H1 (cell line): ENCODE data around the gene CCDC18.
"Not testable (repeated sequence)": the region's sequence is repeated elsewhere in the genome, so short reads cannot be mapped to it uniquely, and the experiment has no call there.

Source experiments
- ASH2L ChIP-seq: fragments of 200-600, 300-600 bp; sonication (generic); IDR thresholded peaks from one replicate; pipeline ENCODE4 v1.7.1; 2017; ENCODE audit warnings: low read length
- CHD1 ChIP-seq: IDR thresholded peaks from 2 replicates; pipeline ENCODE4 v1.6.1; 2012; ENCODE audit warnings: low read depth, low read length, improper control_type of control experiment
- EP300 ChIP-seq, 2 experiments: IDR thresholded peaks; 1 replicate in 1 of 2; 2 replicates in 1 of 2; pipeline ENCODE4 v1.6.1; 2011 to 2012; ENCODE audit warnings: low read depth in 2 of 2, low read length in 2 of 2, mild to moderate bottlenecking in 2 of 2, borderline replicate concordance in 1 of 2, inconsistent platforms in 1 of 2, moderate library complexity in 1 of 2
- HDAC6 ChIP-seq: IDR thresholded peaks from one replicate; pipeline ENCODE4 v1.7.1; 2012; ENCODE audit warnings: low read depth, mild to moderate bottlenecking, inconsistent platforms, low read length, moderate library complexity
- NANOG ChIP-seq: IDR thresholded peaks from 2 replicates; pipeline ENCODE4 v1.6.1; 2011; ENCODE audit warnings: low read length, low read depth, mild to moderate bottlenecking, inconsistent platforms; ENCODE audit not compliant: insufficient read depth, poor library complexity, severe bottlenecking
- POU5F1 ChIP-seq: IDR thresholded peaks from 2 replicates; pipeline ENCODE4 v1.6.1; 2011; ENCODE audit warnings: low read depth, mild to moderate bottlenecking, low read length, moderate library complexity
- RFX5 ChIP-seq: IDR thresholded peaks from 2 replicates; pipeline ENCODE4 v1.6.1; 2011; ENCODE audit warnings: low read depth, low read length, improper control_type of control experiment, borderline replicate concordance
- SIN3A ChIP-seq, 2 experiments: IDR thresholded peaks in 1 of 2; conservative IDR thresholded peaks in 1 of 2; 2 replicates each; pipeline ENCODE4 v1.6.1; 2011 to 2012; ENCODE audit warnings: low read length in 2 of 2, improper control_type of control experiment in 1 of 2, low read depth in 1 of 2, mild to moderate bottlenecking in 1 of 2
- SP2 ChIP-seq: IDR thresholded peaks from 2 replicates; pipeline ENCODE4 v1.6.1; 2012; ENCODE audit warnings: mild to moderate bottlenecking, low read length, inconsistent platforms
- ZNF274 ChIP-seq: IDR thresholded peaks from 2 replicates; pipeline ENCODE4 v1.7.0; 2012; ENCODE audit warnings: low read length, borderline replicate concordance; ENCODE audit errors: extremely low read depth
- TF ChIP-seq, protein P1 (sequence below), 3 experiments: IDR thresholded peaks; 1 replicate in 2 of 3; 2 replicates in 1 of 3; pipeline versions ENCODE4 v1.5.1 to v1.6.1; 2011; ENCODE audit warnings: low read length in 3 of 3, mild to moderate bottlenecking in 3 of 3, inconsistent platforms in 2 of 3, low read depth in 1 of 3, moderate library complexity in 1 of 3; ENCODE audit not compliant: insufficient read depth in 1 of 3; ENCODE audit errors: control extremely low read depth in 1 of 3
- TF ChIP-seq, protein P2 (sequence below): IDR thresholded peaks from 2 replicates; pipeline ENCODE4 v1.6.1; 2011; ENCODE audit warnings: low read length, improper control_type of control experiment

DNA sequence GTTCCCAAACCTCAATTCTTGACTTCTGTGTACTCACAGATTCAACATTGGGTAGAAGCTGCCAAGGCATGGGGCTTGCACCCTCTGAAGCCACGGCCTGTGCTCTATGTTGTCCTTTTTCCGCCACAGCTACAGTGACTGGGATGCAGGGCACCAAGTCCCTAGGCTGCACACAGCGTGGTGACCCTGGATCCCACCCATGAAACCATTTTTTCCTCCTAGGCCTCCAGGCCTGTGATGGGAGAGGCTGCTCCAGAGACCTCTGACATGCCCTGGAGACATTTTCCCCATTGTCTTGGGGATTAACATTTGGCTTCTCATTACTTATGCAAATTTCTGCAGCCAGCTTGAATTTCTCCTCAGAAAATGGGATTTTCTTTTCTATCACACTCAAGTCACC lies 62.7 kb downstream of the CCDC18 start:
- TF ChIP-seq ASH2L; NANOG; HDAC6; RFX5; SP2; EP300 (IDR thresholded peaks at IDR 0.05; ENCODE audit: borderline replicate concordance in 1 of 2, low read depth in 2 of 2, low read length in 2 of 2); POU5F1; ZNF274; CHD1; SIN3A (conservative IDR thresholded peaks at IDR 0.05 in 1 of 2, IDR thresholded peaks at IDR 0.05 in 1 of 2; ENCODE audit: low read depth in 1 of 2, low read length in 2 of 2): not testable (repeated sequence)
- TF ChIP-seq, protein P1, sequence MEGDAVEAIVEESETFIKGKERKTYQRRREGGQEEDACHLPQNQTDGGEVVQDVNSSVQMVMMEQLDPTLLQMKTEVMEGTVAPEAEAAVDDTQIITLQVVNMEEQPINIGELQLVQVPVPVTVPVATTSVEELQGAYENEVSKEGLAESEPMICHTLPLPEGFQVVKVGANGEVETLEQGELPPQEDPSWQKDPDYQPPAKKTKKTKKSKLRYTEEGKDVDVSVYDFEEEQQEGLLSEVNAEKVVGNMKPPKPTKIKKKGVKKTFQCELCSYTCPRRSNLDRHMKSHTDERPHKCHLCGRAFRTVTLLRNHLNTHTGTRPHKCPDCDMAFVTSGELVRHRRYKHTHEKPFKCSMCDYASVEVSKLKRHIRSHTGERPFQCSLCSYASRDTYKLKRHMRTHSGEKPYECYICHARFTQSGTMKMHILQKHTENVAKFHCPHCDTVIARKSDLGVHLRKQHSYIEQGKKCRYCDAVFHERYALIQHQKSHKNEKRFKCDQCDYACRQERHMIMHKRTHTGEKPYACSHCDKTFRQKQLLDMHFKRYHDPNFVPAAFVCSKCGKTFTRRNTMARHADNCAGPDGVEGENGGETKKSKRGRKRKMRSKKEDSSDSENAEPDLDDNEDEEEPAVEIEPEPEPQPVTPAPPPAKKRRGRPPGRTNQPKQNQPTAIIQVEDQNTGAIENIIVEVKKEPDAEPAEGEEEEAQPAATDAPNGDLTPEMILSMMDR (IDR thresholded peaks at IDR 0.05; ENCODE audit: control extremely low read depth in 1 of 3, insufficient read depth in 1 of 3, low read depth in 1 of 3, low read length in 3 of 3), result not testable (repeated sequence)
- TF ChIP-seq, protein P2, sequence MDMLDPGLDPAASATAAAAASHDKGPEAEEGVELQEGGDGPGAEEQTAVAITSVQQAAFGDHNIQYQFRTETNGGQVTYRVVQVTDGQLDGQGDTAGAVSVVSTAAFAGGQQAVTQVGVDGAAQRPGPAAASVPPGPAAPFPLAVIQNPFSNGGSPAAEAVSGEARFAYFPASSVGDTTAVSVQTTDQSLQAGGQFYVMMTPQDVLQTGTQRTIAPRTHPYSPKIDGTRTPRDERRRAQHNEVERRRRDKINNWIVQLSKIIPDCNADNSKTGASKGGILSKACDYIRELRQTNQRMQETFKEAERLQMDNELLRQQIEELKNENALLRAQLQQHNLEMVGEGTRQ, result not testable (repeated sequence)
